ENCODE data around the gene CELSR3.

The CELSR3 gene

GRCh38 chr3:48688032-48688736 is 25.5 kb upstream of the CELSR3 start:
- no peak overlapping the region for H3K4me3 ChIP-seq (replicated peaks; ENCODE audit: low read depth, low read length)
- no peak for TF ChIP-seq CTCF (IDR thresholded peaks at IDR 0.05; ENCODE audit: low read length, missing control alignments)
- no peak for DNase-seq (ENCODE audit: low read depth)

- no peak for DNase-seq (ENCODE audit: low read depth)
- TF ChIP-seq CTCF (IDR thresholded peaks at IDR 0.05; ENCODE audit: low read length, missing control alignments): no peak
- H3K4me3 ChIP-seq (replicated peaks; ENCODE audit: low read depth, low read length): no peak overlapping the region
These were observed 24.6 kb upstream of the CELSR3 start for GRCh38 chr3:48687220-48687678.

GRCh38 chr3:48686538-48687219 is 24.0 kb upstream of the CELSR3 start:
- TF ChIP-seq CTCF (IDR thresholded peaks at IDR 0.05; ENCODE audit: low read length, missing control alignments): no peak
- DNase-seq (ENCODE audit: low read depth): no peak
- no peak overlapping the region for H3K4me3 ChIP-seq (replicated peaks; ENCODE audit: low read depth, low read length)

- DNase-seq (ENCODE audit: low read depth): peak; percentile 79
- H3K4me3 ChIP-seq (replicated peaks; ENCODE audit: low read depth, low read length): peak within 1 kb of the TSS; percentile 72
- TF ChIP-seq CTCF (IDR thresholded peaks at IDR 0.05; ENCODE audit: low read length, missing control alignments): peak; percentile 55
These were observed 23.2 kb upstream of the CELSR3 start, which contains the start of gene NCKIPSD for GRCh38 chr3:48685603-48686511. TSS of gene NCKIPSD (minus strand) at chr3:48685915. CDS start at chr3:48685807, 108 bp downstream.

GRCh38 chr3:48685293-48685602 is 22.6 kb upstream of the CELSR3 start:
- no peak for DNase-seq (ENCODE audit: low read depth)
- peak overlapping the region; percentile 72 for H3K4me3 ChIP-seq (replicated peaks; ENCODE audit: low read depth, low read length)
- TF ChIP-seq CTCF (IDR thresholded peaks at IDR 0.05; ENCODE audit: low read length, missing control alignments): no peak

- no peak for TF ChIP-seq CTCF (IDR thresholded peaks at IDR 0.05; ENCODE audit: low read length, missing control alignments)
- no peak for DNase-seq (ENCODE audit: low read depth)
- H3K4me3 ChIP-seq (replicated peaks; ENCODE audit: low read depth, low read length): peak overlapping the region; percentile 72
These were observed 21.9 kb upstream of the CELSR3 start for GRCh38 chr3:48684480-48685143.

Measured in fibroblast of pulmonary artery (primary cell).